ENCODE results near the gene PLXNA2. TPM values are rescaled to one million over a fixed set of nuclear protein-coding genes. Genes with fewer than 3 reads are reported as not detected.
A peak's percentile ranks its signal among the peaks of the same experiment; 100 is the strongest.

PLXNA2 gene
- total and polyA plus RNA-seq, 2 of the 4 experiments (the other 2 are of a cell fraction), result 0.72 to 1.1 TPM

- dilution Hi-C loops (cut with HindIII; ENCODE audit: low sequenced_read_pairs, unreplicated experiment), result no loop called here
- BruUV-seq (replicated peaks), result no TSS peak
- CTCF ChIA-PET, result interaction anchor here (0.5 to 1.1 kb wide), 2 partner anchors 56 to 101 kb away, joined by 3 to 6 read pairs; no protein-coding TSS in a partner anchor
These were observed 166.7 kb downstream of the PLXNA2 start for GRCh38 chr1:208077232-208078075.

More at GRCh38 chr1:208077232-208078075, 166.7 kb downstream of the PLXNA2 start:
- Histone ChIP-seq H3K9me1 (ENCODE audit: insufficient read depth, low read length) (no peaks in the 10 kb centered on the region), H3K23ac (ENCODE audit: low read depth, low read length) (no peak overlapping the region), H3K27ac (ENCODE audit: insufficient read depth, low read length) (no peak overlapping the region), H4K8ac (ENCODE audit: low read depth in 2 of 2, low read length in 2 of 2) (0 out of 4 replicates have a peak overlapping the region, but pooled peaks of 1 of the 2 experiments have one; percentile 42), H3K56ac (ENCODE audit: extremely low read depth, insufficient read depth, low read length) (no peak overlapping the region), H3K4me3 (ENCODE audit: insufficient read depth, low read depth, low read length) (no peak overlapping the region), H2BK120ac (ENCODE audit: low read depth, low read length) (no peak overlapping the region), H3K79me1 (ENCODE audit: low read depth in 1 of 2, low read length in 2 of 2) (no peaks in the 10 kb centered on the region), H3K4ac (ENCODE audit: low read depth, low read length) (no peak overlapping the region), H4K91ac (ENCODE audit: insufficient read depth, low read depth, low read length) (no peak overlapping the region), H3K4me1 (ENCODE audit: control insufficient read depth, insufficient read depth, low read length) (no peaks in the 10 kb centered on the region), H2AFZ (replicated peaks; ENCODE audit: low read length, poor library complexity) (peak overlapping the region; percentile 73), H2BK20ac (ENCODE audit: low read depth, low read length) (no peak overlapping the region), H3K14ac (replicated peaks; ENCODE audit: low read depth, low read length) (no peak overlapping the region), H4K20me1 (ENCODE audit: insufficient read depth, low read length) (no peaks in the 10 kb centered on the region), H4K5ac (ENCODE audit: low read depth, low read length) (no peak overlapping the region), H3K27me3 (ENCODE audit: control insufficient read depth, insufficient read depth, low read length) (no peaks in the 10 kb centered on the region), H2BK15ac (ENCODE audit: low read depth, low read length) (no peak overlapping the region), H3K4me2 (ENCODE audit: low read depth, low read length) (no peak overlapping the region), H2BK5ac (ENCODE audit: low read depth, low read length, poor library complexity, severe bottlenecking) (no peak overlapping the region), H3K18ac (ENCODE audit: low read depth, low read length) (no peak overlapping the region), H3K9me3 (ENCODE audit: control insufficient read depth, insufficient read depth, low read length) (no peaks in the 10 kb centered on the region), H2AK5ac (ENCODE audit: low read depth, low read length) (no peak overlapping the region), H2AK9ac (replicated peaks; ENCODE audit: low read depth, low read length, poor library complexity) (no peak overlapping the region), H3K36me3 (ENCODE audit: control insufficient read depth, insufficient read depth, low read length) (no peaks in the 10 kb centered on the region), H3K9ac (ENCODE audit: low read depth, low read length) (no peak overlapping the region)
- 67% methylated on average over 1 of the region's 16 CpGs; no CpG with 5 or more reads in 1 of the 2 experiments for WGBS, 2 experiments (ENCODE audit: extremely low coverage in 2 of 2, insufficient read length in 1 of 2)
- POLR2A ChIA-PET (ENCODE audit: unreplicated experiment), result no interaction called here
- TF ChIP-seq CHD1 (IDR thresholded peaks at IDR 0.05; ENCODE audit: low read depth, low read length) (no peak), NFE2L2 (IDR thresholded peaks at IDR 0.05; ENCODE audit: low read depth, low read length) (no peak), USF2 (IDR thresholded peaks at IDR 0.05; ENCODE audit: low read depth, low read length) (no peak), CEBPB (IDR thresholded peaks at IDR 0.05; ENCODE audit: low read depth, low read length) (no peak), POLR2A (IDR thresholded peaks at IDR 0.05; ENCODE audit: low read depth, low read length) (no peak)
- DNase-seq (no peak), ATAC-seq (ENCODE audit: low read depth) (peak; percentile 14; the same call in 1 of the 2 replicates)
- in situ Hi-C loops (cut with MboI; ENCODE audit: low sequenced_read_pairs), result no loop called here
- intact Hi-C loops (cut with micrococcal nuclease), result no loop called here
